ENCODE data around the gene RTL10.
"Not testable (repeated sequence)": the region's sequence is repeated elsewhere in the genome, so short reads cannot be mapped to it uniquely, and the experiment has no call there.

The RTL10 gene

DNA sequence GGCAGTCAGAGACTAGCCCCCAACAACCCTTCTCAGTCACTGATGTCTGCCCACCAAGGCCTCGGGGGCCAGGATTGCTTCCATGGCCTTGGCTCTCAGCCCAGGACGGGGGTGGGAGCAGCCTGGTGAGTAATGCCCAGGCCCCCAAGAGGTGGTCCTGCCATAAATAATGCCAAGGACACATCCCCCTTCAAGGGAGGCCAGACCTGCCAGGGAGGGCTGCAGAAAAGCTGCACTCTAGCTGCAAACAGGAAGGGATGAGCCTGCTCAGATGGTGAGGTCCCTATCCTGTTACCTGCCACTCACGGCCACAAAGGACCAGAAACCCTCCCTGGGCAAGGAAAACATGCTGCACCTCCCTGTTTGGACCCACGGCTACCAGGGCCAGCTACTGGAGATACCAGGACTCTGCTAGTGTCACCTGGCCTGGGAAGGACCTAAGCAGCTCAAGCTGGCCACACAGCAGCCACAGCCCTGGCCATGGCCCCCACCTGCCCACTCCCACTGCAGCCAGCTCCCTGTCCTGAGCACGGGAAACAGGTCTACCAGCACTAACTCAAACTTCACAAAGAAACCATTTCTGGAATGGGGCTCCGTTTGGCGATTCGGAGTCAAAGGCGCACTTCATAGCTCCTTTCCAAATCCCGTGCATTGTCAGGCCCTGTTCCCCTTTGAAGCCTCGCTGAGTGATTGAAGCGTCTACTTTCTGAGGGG is 12.1 kb downstream of the RTL10 start:
- DNase-seq: no peak

DNA sequence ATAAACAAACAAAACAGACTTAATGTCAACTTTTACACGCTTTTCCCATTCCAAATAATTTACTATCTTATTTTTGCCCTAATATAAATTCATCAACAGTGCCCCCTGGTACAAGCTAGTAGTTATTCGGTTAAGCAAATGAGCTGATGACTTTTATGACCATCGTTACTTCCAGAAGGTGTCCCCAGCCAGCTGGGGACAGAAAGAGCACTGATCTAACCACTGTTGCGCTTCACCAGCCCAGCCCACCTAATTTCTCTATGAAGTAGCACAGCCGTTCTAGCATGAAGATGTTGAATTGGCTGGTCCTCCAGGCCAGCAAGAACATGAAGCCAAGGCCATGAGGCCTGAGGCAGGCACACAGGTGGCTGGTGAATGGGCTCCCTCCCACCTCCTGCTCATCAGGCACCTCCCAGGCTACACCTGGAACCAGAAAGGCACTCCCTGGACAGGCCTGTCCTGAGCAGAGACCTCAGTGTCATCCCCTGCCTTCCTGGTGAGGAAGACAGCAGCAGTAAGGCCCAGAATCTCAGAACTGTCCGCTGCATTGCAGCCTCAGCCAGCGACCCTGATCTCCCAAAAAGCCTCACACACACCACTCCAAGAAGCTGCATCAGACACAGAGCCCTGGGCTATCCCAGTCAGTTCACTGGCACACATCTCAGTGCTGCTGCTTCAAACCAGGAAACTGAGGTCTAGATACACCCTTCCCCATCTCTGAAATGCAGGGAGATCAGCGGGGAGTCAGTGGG is 12.9 kb downstream of the RTL10 start:
- DNase-seq: no peak

DNA sequence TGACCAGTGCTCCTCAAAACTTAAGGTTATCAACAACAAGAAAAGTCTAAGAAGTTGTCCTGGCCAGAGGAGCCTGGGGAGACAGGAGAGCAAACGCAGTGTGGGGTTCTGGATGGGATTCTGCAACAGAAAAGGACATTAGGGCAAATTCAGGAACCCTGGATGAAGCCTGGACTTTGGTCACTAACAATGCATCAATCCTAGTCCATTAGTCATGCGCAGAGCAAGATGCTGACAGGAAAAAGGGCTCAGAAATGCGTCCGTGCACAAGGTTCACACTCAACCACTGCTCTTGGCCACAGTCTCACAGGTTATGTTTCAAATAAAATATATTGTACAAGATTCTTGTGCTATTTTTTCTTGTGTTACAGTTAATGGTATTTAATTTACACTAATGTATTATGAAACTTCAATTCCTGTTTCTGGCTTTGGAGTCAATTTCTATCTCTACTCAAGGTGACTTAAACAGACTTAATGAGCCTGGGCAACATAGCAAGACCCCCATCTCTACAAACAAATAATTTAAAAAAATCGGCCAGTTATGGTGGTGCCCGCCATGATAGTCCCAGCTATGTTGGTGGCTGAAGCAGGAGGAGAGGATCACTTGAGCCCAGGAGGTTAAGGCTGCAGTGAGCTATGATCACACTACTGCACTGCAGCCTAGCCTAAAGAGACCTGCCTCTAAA is 13.6 kb downstream of the RTL10 start:
- no peak for DNase-seq

DNA sequence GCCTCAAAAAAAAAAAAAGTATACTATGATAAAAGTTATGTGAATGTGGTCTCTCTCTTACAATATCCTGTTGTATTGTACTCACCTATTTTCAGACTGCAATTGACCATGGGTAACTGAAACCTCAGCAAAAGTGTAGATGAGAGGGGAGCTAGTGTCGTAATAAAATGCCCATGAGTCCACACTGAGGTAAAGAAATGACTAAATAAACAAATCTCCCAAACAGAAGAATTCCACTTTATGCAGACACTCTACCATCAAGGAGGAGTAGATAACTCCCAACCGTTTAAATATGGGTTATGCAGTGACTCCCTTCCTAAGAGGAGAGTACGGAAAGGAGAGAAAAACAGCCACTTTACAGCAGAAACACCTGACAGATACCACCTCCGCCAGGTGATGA is 14.6 kb downstream of the RTL10 start:
- DNase-seq: no peak

DNA sequence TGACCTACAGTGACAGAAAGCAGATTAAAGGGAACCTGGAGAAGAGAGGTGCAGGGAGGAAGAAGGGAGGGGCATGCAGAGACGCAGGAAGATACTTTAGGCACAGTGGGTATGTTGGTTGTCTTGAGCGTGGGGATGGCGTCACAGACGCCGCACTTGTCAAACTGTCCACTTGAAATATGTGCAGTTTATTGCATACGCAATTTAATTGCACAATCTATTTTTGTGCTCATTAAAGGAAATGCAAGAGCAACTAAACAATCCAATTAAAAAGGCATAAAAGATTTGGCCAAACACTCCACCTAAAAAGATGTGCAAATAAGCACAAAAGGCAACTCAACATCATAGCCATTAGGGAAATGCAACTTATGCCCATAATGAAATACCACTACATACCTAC is 16.8 kb downstream of the RTL10 start:
- DNase-seq: no peak

DNA sequence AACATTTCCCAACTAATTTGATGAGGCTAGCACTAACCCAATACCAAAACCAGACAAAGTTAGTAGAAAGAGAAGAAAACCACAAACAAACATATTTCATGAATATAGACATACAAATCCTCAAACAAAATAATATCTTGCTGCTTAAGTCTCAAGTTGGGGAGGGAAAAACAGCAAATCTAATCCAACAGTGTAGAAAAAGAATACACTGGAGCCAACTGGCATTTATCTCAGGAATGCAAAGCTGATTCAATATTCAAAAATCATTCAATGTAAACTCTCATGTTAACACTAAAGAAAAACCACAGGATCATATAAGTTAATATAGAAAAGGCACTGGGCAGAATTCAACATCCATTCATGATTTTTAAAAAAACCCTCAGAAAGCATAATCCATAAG is 18.2 kb downstream of the RTL10 start:
- DNase-seq: no peak

DNA sequence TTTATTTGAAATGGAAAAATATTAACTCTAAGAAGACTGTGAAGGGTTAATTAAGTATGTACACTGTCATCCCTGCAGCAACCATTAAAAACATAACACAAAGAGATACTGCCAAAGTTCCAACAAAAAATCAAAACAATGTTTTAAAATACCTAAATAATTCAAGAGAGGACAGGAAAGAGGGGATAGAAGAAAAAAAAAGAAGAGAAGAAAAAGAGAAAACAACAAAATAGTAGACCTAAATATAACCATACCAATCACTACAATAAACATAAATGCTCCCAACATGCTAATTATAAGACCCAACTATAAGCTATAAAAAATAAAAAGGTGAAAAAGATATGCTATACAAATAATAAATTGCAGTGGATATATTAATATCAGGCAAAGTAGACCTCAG is 20.1 kb downstream of the RTL10 start:
- DNase-seq: no peak

DNA sequence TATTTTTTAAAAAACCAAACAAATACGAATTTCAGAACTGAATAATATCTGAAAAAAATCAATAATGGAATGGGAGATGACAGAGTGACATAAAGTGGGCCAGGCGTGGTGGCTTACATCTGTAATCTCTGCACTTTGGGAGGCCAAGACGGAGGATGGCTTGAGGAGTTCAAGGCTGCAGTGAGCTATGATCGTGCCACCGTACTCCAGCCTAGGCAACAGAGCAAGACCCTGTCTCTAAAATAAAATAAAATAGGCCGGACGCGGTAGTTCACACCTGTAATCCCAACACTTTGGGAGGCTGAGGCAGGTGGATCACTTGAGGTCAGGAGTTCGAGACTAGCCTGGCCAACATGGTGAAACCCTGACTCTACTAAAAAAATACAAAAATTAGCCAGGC is 21.3 kb downstream of the RTL10 start:
- not testable (repeated sequence) for DNase-seq

DNA sequence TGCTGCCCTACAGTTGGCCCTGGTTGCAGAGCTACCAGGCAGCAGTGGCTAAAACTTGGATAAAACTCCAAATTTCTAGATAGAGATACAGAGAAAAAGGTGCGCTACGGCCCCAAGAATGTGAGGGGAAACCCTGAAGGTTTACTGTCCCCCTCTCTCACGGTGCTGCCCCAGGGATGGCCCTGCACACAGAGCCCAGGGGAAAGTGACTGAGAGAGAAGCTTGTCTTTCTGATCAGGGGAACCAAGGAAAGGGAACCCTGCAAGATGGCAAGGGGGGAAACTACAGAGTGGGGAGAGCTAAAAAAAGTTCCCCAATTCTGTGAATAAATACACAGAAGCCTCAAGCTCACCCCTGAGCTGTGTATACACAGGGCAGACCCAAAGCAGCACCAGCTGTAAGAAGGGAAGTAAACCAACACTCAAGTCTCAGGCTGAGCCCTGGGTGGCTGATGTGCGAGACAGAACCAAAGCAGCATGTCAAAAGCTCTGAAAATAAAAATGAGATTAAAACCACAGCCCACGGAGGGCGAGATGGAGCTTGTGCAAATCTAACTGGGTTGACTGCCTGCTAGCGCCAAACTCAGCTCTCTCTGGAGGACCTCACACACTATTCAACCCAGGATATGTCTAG is 22.1 kb downstream of the RTL10 start:
- DNase-seq: no peak

DNA sequence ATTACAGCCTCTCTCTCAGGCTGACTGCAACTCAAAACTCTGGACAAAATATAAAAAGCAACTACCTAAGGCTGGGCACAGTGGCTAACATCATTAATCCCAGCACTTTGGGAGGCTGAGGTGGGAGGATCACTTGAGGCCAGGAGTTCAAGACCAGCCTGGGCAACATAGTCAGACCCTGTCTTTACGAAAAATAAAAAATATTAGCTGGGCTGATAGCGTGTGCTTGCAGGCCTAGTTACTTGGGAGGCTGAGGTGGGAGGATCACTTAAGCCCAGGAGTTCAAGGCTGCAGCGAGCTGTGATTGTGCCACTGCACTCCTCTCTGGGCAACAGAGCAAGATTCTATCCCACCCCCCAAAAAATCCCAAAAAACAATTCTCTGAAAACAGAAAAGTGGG is 22.7 kb downstream of the RTL10 start:
- not testable (repeated sequence) for DNase-seq

DNA sequence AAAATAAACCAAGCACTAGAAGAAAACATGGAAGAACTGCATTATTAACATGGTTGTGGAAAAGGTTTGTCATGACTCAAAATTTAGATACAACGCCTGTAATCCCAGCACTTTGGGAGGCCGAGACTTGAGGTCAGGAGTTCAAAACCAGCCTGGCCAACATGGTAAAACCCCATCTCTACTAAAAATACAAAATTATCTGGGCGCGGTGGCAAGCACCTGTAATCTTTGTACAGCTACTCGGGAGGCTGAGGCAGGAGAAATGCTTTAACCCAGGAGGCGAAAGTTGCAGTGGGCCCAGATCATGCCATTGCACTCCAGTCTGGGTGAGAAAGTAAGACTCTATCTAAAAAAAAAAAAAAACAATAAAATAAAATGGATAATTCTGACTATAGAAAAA is 23.7 kb downstream of the RTL10 start:
- no peak for DNase-seq

DNA sequence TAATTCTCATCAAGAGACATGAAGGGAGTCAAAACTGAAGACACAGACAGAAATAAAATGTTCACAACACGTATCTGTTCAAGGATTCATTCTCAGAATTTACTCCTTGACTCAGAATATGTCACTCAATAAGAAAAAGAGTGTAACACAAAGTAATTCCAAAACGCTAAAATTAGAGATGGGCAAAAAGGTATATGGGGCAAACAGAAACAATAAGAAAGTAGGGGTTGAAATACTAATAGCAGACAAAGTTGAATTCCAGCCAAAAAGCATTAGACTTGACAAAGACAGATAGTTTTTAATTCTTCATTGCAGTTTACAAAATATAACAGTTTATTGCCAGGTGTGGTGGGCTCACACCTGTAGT is 26.7 kb downstream of the RTL10 start:
- no peak for DNase-seq

DNA sequence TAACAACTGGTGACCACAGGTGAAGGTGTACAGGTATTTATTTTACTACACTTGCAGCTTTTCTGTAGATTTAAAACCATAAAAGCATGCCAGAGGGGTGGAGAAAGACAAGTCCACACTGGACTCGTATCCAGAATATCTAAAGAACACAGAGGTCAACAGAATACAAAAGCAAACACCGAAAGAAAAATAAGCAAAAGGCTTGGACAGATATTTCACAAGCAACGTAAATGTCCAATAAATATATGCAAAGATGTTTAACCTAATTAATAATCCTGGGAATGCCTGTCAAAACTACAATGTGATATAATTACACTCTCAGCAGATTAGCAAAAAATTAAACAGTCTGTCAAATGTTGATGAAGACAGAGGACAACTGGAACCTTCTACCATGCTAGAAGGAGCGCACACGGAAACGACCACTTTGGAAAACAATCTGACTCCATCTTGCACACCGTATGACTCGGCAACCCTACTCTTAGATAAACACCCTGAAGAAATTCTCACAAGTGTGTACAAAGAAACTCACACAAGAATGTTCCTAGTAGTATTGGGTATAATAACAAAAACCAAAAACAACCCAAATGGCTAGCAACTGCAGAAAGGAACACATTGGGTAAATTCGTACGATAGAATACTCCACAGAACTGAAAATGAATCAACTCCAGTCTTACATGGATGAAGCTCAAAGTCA is 27.2 kb downstream of the RTL10 start:
- DNase-seq: no peak

DNA sequence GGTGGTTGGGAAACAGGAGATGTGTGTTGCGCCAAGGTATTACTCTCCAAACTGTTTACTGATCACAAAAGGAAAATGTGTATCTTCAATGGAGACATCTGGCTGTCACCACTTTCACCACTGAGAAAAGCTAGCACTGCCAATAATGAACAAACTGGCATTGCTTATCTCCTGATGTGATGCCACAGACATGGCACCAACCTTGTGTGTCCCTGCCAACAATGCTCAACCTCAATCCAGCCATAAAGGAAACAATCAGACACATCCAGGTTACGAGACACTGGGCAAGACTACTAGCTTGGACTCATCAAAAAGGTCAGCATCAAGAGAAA is 28.1 kb downstream of the RTL10 start:
- DNase-seq: no peak

DNA sequence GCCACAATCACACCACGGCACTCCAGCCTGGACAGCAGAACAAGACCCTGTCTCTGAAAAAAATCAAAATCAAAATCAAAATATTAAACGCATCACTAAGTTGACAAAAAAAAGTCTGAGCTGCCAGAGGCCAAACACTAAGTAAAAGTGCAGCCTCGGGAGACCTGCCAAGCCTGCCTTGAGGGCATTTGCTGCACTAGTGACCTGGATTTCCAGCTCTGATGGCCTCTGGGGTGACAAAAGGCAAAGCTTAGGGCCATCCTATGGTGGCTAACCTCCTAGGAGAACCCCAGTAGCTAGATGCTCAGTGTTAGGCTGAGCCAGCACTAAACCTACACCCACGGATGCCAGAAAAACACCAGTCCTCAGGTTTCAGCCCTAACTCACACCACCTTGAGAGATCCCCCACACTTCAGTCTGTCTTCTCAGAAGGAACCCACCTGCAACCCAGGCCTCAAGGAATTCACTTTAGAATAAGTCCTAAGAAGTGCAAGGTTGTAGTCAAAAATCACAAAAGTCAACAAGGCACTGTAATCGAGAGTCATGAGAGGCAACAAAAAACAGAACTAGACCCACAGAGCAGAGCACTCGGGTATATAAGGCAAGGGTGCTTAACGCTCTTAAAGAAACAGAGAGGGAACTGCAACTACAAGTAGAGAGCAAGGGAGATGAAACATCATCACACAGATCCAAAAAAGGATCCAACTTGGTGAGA is 28.6 kb downstream of the RTL10 start:
- DNase-seq: no peak

DNA sequence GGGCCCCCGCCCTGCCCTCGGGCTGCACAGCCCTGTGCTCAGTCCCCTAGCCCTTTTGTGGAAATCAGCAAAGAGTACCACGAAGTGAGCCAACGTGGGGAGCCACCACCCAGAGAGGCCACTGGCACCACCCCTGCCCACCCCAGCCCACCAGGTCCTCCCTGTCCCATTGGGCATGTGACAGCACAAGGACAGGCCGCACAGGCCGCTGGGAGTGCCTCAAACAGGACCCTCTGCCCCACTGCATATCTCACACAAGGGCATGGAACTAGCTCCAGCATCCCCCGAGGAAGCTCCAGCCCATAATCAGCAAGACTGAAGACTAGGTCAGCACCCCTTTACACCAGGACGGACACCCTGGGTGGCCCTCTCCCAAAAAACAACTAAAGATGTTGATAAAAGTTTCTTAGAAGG is 29.7 kb downstream of the RTL10 start:
- DNase-seq: no peak

DNA sequence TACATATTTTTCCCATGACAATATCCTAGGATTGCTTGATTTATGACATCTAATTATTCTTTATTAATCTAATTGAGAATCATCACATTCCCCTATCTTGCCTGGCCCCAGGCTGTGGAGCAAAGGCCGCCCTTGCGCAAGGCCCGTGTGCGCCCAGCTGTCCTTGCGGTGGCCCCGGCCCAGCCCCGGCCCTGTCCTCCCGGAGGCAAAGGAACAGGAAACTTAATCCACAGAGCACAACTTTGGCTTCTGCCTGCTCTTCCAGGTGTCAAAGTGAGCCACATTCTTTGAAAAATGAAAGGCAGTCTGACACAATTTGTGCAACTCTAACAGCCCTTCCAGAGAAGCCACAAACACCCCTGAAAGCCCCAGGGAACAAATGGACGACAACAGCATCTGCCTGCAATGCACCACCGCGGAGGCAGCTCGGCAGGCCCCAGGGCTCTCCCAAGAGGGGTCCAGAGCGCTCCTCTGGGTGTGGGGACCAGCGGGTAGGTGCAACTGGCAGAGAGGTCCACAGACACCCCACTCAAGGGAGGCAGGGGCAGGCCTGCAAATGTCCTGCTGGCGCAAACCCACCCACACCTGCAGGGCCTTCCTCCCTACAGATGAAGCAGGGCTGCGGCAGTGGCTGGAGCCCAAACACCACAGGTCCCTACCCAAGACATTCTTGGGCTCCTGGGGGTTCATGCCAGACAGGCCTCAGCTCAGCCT is 30.3 kb downstream of the RTL10 start:
- DNase-seq: no peak

DNA sequence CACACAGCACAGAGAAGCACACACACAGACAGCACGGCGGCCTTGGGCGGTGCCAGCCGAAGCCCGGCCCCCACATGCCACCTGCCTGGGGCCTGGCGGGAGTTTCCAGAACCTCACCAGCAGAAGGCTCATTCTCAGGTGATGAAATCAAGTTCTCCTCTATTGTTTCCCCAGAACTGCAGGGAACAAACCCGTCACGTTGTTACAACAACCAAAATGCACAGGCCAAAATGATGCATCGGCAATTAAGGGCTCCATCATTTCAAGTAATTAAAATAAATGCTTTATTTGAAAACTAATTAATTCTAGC is 30.8 kb downstream of the RTL10 start:
- no peak for DNase-seq

DNA sequence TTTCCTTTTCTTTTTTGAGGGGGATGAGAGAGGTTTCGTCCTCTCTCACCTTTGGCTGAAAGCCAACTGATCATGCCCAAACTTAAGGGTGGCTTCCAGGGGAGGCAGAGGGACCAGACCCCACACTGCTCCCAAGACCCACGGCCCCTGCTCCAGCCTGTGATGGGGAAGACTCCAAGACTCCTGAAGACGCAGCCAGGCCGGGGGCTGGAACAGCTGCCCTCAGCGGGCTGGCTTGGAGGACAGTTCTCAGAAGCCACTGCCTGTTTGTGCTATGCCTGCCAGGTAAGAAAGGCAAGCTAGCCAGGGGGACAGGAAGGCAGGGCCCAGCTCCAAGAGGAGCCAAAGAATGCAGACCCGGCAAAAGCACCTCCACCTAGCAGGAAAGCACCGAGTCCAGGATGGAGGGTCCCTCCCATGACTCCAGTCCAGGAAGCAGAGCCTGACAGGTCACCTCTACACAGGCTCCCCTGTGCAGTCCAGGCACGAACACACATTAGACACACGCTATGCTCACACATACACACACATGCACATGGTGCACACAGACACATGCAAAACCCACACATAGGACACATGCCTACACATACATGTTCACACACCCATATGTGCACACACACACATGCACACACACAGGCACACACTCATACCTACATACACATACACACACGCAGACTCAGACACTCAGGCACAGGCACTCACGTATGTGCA is 31.3 kb downstream of the RTL10 start:
- no peak for DNase-seq

DNA sequence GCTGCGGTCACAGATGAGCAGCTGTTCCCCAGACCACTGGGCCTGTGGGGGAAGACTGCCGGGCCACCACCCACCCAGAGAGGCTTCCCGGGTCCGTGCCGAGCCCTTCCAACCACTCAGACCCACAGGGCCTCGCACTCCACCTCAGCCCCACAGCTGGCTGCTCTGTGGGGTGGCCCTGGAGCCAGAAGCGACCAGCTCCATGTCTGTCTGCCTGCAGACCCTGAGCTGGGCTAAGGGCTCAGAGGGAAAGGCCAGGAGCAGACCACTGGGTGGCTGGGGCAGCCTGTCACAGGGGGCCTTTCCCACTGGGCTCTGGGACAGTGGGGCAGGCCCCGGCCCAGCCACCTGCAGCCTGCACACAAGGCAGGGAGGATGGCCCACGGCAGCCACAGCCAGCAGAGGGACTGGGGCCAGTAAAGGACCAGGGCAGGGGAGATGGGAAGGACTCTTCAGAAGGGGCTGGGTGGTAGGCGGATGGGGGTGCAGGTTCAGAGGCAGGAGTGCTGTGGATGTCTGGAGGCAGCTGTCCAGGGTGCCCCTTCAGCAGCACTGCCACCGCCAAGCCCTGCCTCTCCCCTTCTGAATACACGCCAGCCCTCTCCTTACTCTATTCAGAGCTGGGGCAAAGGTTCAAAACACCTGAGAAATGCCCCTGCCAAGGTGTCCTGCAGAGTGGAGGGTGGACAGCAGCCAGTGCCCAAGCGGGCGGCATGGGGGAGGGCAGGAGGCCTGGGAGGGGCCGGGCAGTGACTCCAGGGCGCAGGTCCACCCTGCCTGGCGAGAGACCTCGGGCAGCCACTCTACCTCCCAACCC is 32.2 kb downstream of the RTL10 start:
- no peak for DNase-seq
